Pons (tissue), 1 donor: ENCODE measurements around the gene PSENEN.
"Not testable (repeated sequence)": the region's sequence is repeated elsewhere in the genome, so short reads cannot be mapped to it uniquely, and the experiment has no call there.

Experiments
- DNase-seq: peaks from one replicate; pipeline ENCODE4 v3.0.0-alpha.2; 2016; ENCODE audit warnings: low spot score

PSENEN gene

GRCh38 chr19:35788205-35788960, 42.9 kb downstream of the PSENEN start:
- no peak for DNase-seq

GRCh38 chr19:35789195-35789977, 43.9 kb downstream of the PSENEN start:
- DNase-seq: no peak

GRCh38 chr19:35789978-35790944, 44.8 kb downstream of the PSENEN start:
- no peak for DNase-seq

GRCh38 chr19:35790981-35791813, 45.7 kb downstream of the PSENEN start:
- no peak for DNase-seq

- no peak for DNase-seq
Measured at GRCh38 chr19:35791814-35792279, 46.4 kb downstream of the PSENEN start.

- no peak for DNase-seq
Measured at GRCh38 chr19:35792312-35792711, 46.9 kb downstream of the PSENEN start.

GRCh38 chr19:35792888-35793287, 47.4 kb downstream of the PSENEN start:
- DNase-seq: no peak

GRCh38 chr19:35793381-35794165, 48.1 kb downstream of the PSENEN start:
- DNase-seq: no peak

GRCh38 chr19:35795564-35795963, 50.1 kb downstream of the PSENEN start:
- not testable (repeated sequence) for DNase-seq
